GM19467 (cell line): Measurements from ENCODE around the gene C1QTNF3.
"Not testable (repeated sequence)": the region's sequence is repeated elsewhere in the genome, so short reads cannot be mapped to it uniquely, and the experiment has no call there.

ENCODE experiments used
- ATAC-seq: cut with Tn5 transposase; IDR thresholded peaks from one replicate; pipeline ENCODE4 v1.9.1; 2021; ENCODE audit warnings: mild to moderate bottlenecking, moderate library complexity; ENCODE audit not compliant: unreplicated experiment

C1QTNF3 gene

GRCh38 chr5:34053133-34053532, 10.1 kb upstream of the C1QTNF3 start:
- ATAC-seq: no peak

- no peak for ATAC-seq
These were observed 8.5 kb upstream of the C1QTNF3 start for GRCh38 chr5:34051374-34051980.

- no peak for ATAC-seq
These were observed 5.0 kb upstream of the C1QTNF3 start for GRCh38 chr5:34047774-34048572.

GRCh38 chr5:34047143-34047542, 4.1 kb upstream of the C1QTNF3 start:
- ATAC-seq: no peak

GRCh38 chr5:34045996-34046395, 3.0 kb upstream of the C1QTNF3 start:
- ATAC-seq: no peak

- ATAC-seq: no peak
These were observed 2.0 kb upstream of the C1QTNF3 start for GRCh38 chr5:34045023-34045422.

GRCh38 chr5:34042321-34042720, 692 bp downstream of the C1QTNF3 start:
- no peak for ATAC-seq

GRCh38 chr5:34041247-34041972, 1.6 kb downstream of the C1QTNF3 start:
- peak; percentile 50 for ATAC-seq

- ATAC-seq: no peak
These were observed 2.5 kb downstream of the C1QTNF3 start for GRCh38 chr5:34040472-34040871.

GRCh38 chr5:34039398-34040157, 3.4 kb downstream of the C1QTNF3 start:
- no peak for ATAC-seq

GRCh38 chr5:34038838-34039237, 4.2 kb downstream of the C1QTNF3 start:
- ATAC-seq: no peak

- no peak for ATAC-seq
These were observed 4.6 kb downstream of the C1QTNF3 start for GRCh38 chr5:34038390-34038789.

GRCh38 chr5:34037726-34038125, 5.3 kb downstream of the C1QTNF3 start:
- ATAC-seq: no peak

- no peak for ATAC-seq
These were observed 7.3 kb downstream of the C1QTNF3 start for GRCh38 chr5:34035756-34036155.

- ATAC-seq: peak; percentile 85
These were observed 8.3 kb downstream of the C1QTNF3 start for GRCh38 chr5:34034534-34035327.

- no peak for ATAC-seq
These were observed 11.0 kb downstream of the C1QTNF3 start for GRCh38 chr5:34031966-34032365.

GRCh38 chr5:34031117-34031516, 11.9 kb downstream of the C1QTNF3 start:
- no peak for ATAC-seq

- ATAC-seq: not testable (repeated sequence)
These were observed 12.4 kb downstream of the C1QTNF3 start for GRCh38 chr5:34030585-34030984.

GRCh38 chr5:34030048-34030447, 13.0 kb downstream of the C1QTNF3 start:
- no peak for ATAC-seq

GRCh38 chr5:34028349-34028748, 14.7 kb downstream of the C1QTNF3 start:
- ATAC-seq: no peak
